ENCODE measurements around the gene PTGER4.
"Not testable (repeated sequence)": the region's sequence is repeated elsewhere in the genome, so short reads cannot be mapped to it uniquely, and the experiment has no call there.

The PTGER4 gene

GRCh38 chr5:40694433-40694832 is 14.7 kb downstream of the PTGER4 start:
- no peaks in the 10 kb centered on the region for H4K20me1 ChIP-seq (ENCODE audit: control insufficient read depth, insufficient read depth, low read depth, low read length)
- H3K9me2 ChIP-seq (replicated peaks; ENCODE audit: control insufficient read depth, low read length) = no peaks in the 10 kb centered on the region
- H3F3A ChIP-seq (ENCODE audit: control insufficient read depth, insufficient read depth) = no peaks in the 10 kb centered on the region
- H3K4me1 ChIP-seq (ENCODE audit: control insufficient read depth, low read length) = no peaks in the 10 kb centered on the region
- TF ChIP-seq CTCF (IDR thresholded peaks at IDR 0.05; ENCODE audit: low read depth, low read length, poor library complexity, severe bottlenecking) = no peak
- TF ChIP-seq EZH2phosphoT487 (IDR thresholded peaks at IDR 0.05; ENCODE audit: borderline replicate concordance, low read length) = no peak
- H3K27me3 ChIP-seq (ENCODE audit: control insufficient read depth, low read length) = no peaks in the 10 kb centered on the region
- no peaks in the 10 kb centered on the region for H3K79me2 ChIP-seq (ENCODE audit: control insufficient read depth, low read length)
- no peak overlapping the region for H3K27ac ChIP-seq (ENCODE audit: low read depth, low read length)
- no peaks in the 10 kb centered on the region for H3K36me3 ChIP-seq (ENCODE audit: control insufficient read depth, low read length)
- no peaks in the 10 kb centered on the region for H3K9me3 ChIP-seq (ENCODE audit: control insufficient read depth, insufficient read depth, low read length)
- no peak overlapping the region for H3K4me3 ChIP-seq (ENCODE audit: low read length)
- H3K4me2 ChIP-seq (ENCODE audit: low read length) = no peak overlapping the region

GRCh38 chr5:40700116-40700782 is 20.5 kb downstream of the PTGER4 start:
- no peak overlapping the region for H3K4me2 ChIP-seq (ENCODE audit: low read length)
- no peaks in the 10 kb centered on the region for H3K4me1 ChIP-seq (ENCODE audit: control insufficient read depth, low read length)
- TF ChIP-seq EZH2phosphoT487 (IDR thresholded peaks at IDR 0.05; ENCODE audit: borderline replicate concordance, low read length) = no peak
- TF ChIP-seq CTCF (IDR thresholded peaks at IDR 0.05; ENCODE audit: low read depth, low read length, poor library complexity, severe bottlenecking) = no peak
- no peaks in the 10 kb centered on the region for H3K9me2 ChIP-seq (replicated peaks; ENCODE audit: control insufficient read depth, low read length)
- H3K9me3 ChIP-seq (ENCODE audit: control insufficient read depth, insufficient read depth, low read length) = no peaks in the 10 kb centered on the region
- no peaks in the 10 kb centered on the region for H3F3A ChIP-seq (ENCODE audit: control insufficient read depth, insufficient read depth)
- H4K20me1 ChIP-seq (ENCODE audit: control insufficient read depth, insufficient read depth, low read depth, low read length) = no peaks in the 10 kb centered on the region
- no peaks in the 10 kb centered on the region for H3K36me3 ChIP-seq (ENCODE audit: control insufficient read depth, low read length)
- no peak overlapping the region for H3K27ac ChIP-seq (ENCODE audit: low read depth, low read length)
- no peak overlapping the region for H3K4me3 ChIP-seq (ENCODE audit: low read length)
- H3K27me3 ChIP-seq (ENCODE audit: control insufficient read depth, low read length) = no peaks in the 10 kb centered on the region
- H3K79me2 ChIP-seq (ENCODE audit: control insufficient read depth, low read length) = no peaks in the 10 kb centered on the region

GRCh38 chr5:40702027-40702426 is 22.3 kb downstream of the PTGER4 start:
- not testable (repeated sequence) for H3K9me3 ChIP-seq (ENCODE audit: control insufficient read depth, insufficient read depth, low read length); H3K27ac ChIP-seq (ENCODE audit: low read depth, low read length); H3K4me1 ChIP-seq (ENCODE audit: control insufficient read depth, low read length); H3K27me3 ChIP-seq (ENCODE audit: control insufficient read depth, low read length); H3K9me2 ChIP-seq (replicated peaks; ENCODE audit: control insufficient read depth, low read length); H3K4me3 ChIP-seq (ENCODE audit: low read length); H3K79me2 ChIP-seq (ENCODE audit: control insufficient read depth, low read length); H3K36me3 ChIP-seq (ENCODE audit: control insufficient read depth, low read length); H3F3A ChIP-seq (ENCODE audit: control insufficient read depth, insufficient read depth); H3K4me2 ChIP-seq (ENCODE audit: low read length); H4K20me1 ChIP-seq (ENCODE audit: control insufficient read depth, insufficient read depth, low read depth, low read length)

GRCh38 chr5:40705484-40705883 is 25.8 kb downstream of the PTGER4 start:
- H3K4me1 ChIP-seq (ENCODE audit: control insufficient read depth, low read length); H3K9me3 ChIP-seq (ENCODE audit: control insufficient read depth, insufficient read depth, low read length); H3K27ac ChIP-seq (ENCODE audit: low read depth, low read length); H4K20me1 ChIP-seq (ENCODE audit: control insufficient read depth, insufficient read depth, low read depth, low read length); H3K4me2 ChIP-seq (ENCODE audit: low read length); H3K36me3 ChIP-seq (ENCODE audit: control insufficient read depth, low read length); H3K27me3 ChIP-seq (ENCODE audit: control insufficient read depth, low read length); H3F3A ChIP-seq (ENCODE audit: control insufficient read depth, insufficient read depth); H3K9me2 ChIP-seq (replicated peaks; ENCODE audit: control insufficient read depth, low read length); H3K4me3 ChIP-seq (ENCODE audit: low read length); H3K79me2 ChIP-seq (ENCODE audit: control insufficient read depth, low read length): not testable (repeated sequence)

- not testable (repeated sequence) for H4K20me1 ChIP-seq (ENCODE audit: control insufficient read depth, insufficient read depth, low read depth, low read length); H3K79me2 ChIP-seq (ENCODE audit: control insufficient read depth, low read length); H3K4me2 ChIP-seq (ENCODE audit: low read length); H3K4me1 ChIP-seq (ENCODE audit: control insufficient read depth, low read length); H3K27me3 ChIP-seq (ENCODE audit: control insufficient read depth, low read length); H3K36me3 ChIP-seq (ENCODE audit: control insufficient read depth, low read length); H3F3A ChIP-seq (ENCODE audit: control insufficient read depth, insufficient read depth); H3K9me3 ChIP-seq (ENCODE audit: control insufficient read depth, insufficient read depth, low read length); H3K27ac ChIP-seq (ENCODE audit: low read depth, low read length); H3K9me2 ChIP-seq (replicated peaks; ENCODE audit: control insufficient read depth, low read length); H3K4me3 ChIP-seq (ENCODE audit: low read length)
These were observed 30.9 kb downstream of the PTGER4 start for GRCh38 chr5:40710575-40710974.
